ENCODE data around the gene THAP10. TPM values are rescaled to one million over a fixed set of nuclear protein-coding genes. Genes with fewer than 3 reads are reported as not detected.
"Not testable (repeated sequence)": the region's sequence is repeated elsewhere in the genome, so short reads cannot be mapped to it uniquely, and the experiment has no call there.

Gene THAP10
- polyA plus RNA-seq, 3 donors from 2014 or later: 0.40 TPM; not detected in 2

DNA sequence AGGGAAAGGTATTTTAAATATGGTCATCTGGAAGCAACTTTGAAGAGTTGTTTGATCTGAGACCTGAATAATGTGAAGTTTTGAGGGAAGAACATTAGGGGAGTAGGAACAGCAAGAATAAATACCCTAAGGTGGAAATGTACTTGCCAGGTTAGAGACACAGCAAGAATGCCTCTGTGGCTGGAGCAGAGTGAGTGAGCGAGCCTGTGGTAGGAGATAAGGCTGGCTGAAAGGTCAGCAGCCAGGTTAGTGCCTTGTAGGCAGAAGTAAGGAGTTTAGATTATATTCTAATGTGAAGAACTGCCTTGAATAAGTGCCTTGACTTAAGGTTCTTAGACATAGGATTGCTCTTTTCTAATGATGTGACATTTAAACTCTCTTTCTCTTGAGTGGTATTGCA, 18.7 kb upstream of the THAP10 start:
- DNase-seq: no peak
- H3K9me3 Mint-ChIP-seq: peaks cover 5 to 16% (median 10%) of the 10 kb centered on the region in 6 donors
- H3K4me1 Mint-ChIP-seq: no peaks in the 10 kb centered on the region
- H3K27me3 Mint-ChIP-seq (ENCODE audit: low read depth in 3 of 3): peaks cover 3 to 4% (median 3%) of the 10 kb centered on the region in 3 donors
- H3K27ac Mint-ChIP-seq: no peak overlapping the region
- H3K4me3 Mint-ChIP-seq: no peak overlapping the region
- peaks cover 0 to 4% (median 0%) of the 10 kb centered on the region in 3 donors for H3K36me3 Mint-ChIP-seq

DNA sequence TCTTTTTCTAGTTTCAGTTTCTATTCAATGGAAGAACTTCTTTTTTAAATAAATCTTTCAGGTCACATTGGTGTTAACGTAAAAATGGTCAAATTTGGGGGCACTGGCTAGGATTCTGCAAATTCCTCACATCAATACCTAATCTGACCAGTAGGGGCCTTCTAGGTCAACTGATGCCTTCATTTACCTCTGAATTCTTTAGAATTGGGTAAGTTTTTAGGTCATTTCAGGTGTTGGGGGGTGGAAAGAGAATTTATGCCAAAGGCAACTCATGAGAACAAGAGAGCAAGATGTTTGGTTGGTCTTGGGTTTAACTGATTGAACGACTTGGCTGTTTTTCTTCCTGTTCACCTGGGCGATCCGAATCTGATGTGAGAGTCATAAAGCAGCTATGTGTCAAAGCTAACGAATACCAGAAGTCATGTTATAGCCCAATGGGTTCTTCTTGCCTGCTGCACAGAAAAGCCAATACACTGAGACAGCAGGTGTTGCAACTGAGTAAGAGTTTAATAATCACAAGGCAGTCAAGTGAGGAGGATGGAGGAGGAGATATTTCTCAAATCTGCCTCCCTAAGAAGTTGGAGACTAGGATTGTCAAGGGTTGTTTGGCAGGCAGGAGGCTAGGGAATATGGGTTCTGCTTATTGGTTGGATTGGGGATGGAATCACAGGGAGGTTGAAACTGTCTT, 15.7 kb upstream of the THAP10 start:
- Mint-ChIP-seq H3K9me3 (peaks cover 5 to 16% (median 10%) of the 10 kb centered on the region in 6 donors), H3K36me3 (peaks cover 0 to 4% (median 0%) of the 10 kb centered on the region in 3 donors), H3K27ac (no peak overlapping the region), H3K4me1 (no peaks in the 10 kb centered on the region), H3K27me3 (ENCODE audit: low read depth in 3 of 3) (peaks cover 0 to 5% (median 3%) of the 10 kb centered on the region in 3 donors), H3K4me3 (no peak overlapping the region)
- DNase-seq: no peak

DNA sequence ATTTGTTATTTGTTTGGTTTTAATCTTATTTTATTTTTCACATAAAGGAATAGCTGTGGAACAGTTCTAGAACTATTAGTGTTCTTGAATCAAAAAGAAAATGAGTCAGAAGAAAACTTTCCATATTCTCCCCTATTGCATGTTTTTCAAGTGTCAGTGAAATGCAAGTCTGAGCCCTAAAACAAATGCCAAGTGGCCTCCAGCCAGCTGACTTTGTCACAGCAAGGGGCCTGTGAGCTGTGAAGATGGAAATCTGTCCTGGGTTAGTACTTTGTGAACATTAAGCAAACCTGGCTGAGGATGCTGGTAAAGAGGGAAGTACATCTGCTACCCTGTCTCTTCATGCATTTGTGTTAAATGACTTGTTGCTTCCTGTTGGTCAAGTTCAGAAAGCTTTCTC, 14.6 kb upstream of the THAP10 start:
- Mint-ChIP-seq H3K27ac (no peak overlapping the region), H3K36me3 (peaks cover 0 to 4% (median 0%) of the 10 kb centered on the region in 3 donors), H3K4me1 (no peaks in the 10 kb centered on the region), H3K9me3 (peaks cover 5 to 16% (median 10%) of the 10 kb centered on the region in 6 donors), H3K4me3 (no peak overlapping the region), H3K27me3 (ENCODE audit: low read depth in 3 of 3) (peaks cover 0 to 5% (median 3%) of the 10 kb centered on the region in 3 donors)
- no peak for DNase-seq

DNA sequence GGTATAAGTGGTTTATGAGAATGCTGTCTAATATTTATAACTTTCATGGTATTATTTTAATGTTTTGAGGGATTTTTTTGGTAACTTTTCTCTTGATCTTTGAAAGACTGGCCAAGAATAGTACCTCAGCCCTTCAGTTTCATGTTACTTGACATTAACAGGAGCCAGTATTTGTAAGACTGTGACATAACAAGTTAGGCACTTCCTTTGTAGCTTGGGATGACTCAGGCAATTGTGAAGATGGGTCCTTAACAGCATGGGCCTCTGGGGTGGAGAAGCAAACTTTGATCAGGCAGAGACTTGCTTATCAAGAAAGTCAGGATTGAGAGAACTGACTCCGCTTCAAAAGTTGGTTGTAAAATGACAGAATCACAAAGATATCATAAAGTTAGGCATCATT, 9.9 kb upstream of the THAP10 start:
- no peak for DNase-seq
- H3K4me1 Mint-ChIP-seq: no peaks in the 10 kb centered on the region
- H3K27me3 Mint-ChIP-seq (ENCODE audit: low read depth in 3 of 3): peaks cover 0 to 7% (median 3%) of the 10 kb centered on the region in 3 donors
- H3K36me3 Mint-ChIP-seq: peaks cover 0 to 4% (median 0%) of the 10 kb centered on the region in 3 donors
- H3K4me3 Mint-ChIP-seq: no peak overlapping the region
- no peak overlapping the region for H3K27ac Mint-ChIP-seq
- peaks cover 0 to 3% (median 0%) of the 10 kb centered on the region in 6 donors for H3K9me3 Mint-ChIP-seq

- peaks cover 0 to 4% (median 0%) of the 10 kb centered on the region in 3 donors for H3K36me3 Mint-ChIP-seq
- H3K27me3 Mint-ChIP-seq (ENCODE audit: low read depth in 3 of 3): peaks cover 7 to 15% (median 12%) of the 10 kb centered on the region in 3 donors
- peak overlapping the region in 4 of 6 donors; percentile 37 to 77 (median 53) for H3K27ac Mint-ChIP-seq
- H3K4me1 Mint-ChIP-seq: peaks cover 11 to 18% of the 10 kb centered on the region in 2 donors
- H3K4me3 Mint-ChIP-seq: peak overlapping the region; percentile 87 to 93 (median 89)
- no peaks in the 10 kb centered on the region for H3K9me3 Mint-ChIP-seq
- DNase-seq: no peak
These were observed 803 bp upstream of the THAP10 start for GRCh38 chr15:70892912-70893560.

DNA sequence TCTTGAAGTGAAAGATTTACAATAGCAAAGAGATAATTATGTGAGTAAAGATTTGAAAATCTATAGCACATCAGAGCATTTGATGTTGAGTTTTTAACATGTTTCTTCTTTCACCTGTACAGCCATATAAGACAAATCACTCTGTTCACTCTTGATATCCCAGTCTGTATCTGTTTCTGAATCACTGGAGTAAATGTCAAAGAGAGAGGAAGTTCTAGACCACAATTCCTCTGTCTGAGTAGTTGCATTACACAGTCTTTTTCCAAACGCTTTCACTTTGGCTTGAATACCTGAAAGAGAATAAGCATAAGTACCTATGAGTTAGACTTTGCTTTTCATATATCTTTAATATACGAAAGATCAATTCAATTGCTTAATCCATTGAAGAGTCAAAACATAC, 9.9 kb downstream of the THAP10 start:
- Mint-ChIP-seq H3K27ac (no peak overlapping the region), H3K9me3 (no peaks in the 10 kb centered on the region), H3K36me3 (no peaks in the 10 kb centered on the region), H3K4me3 (no peak overlapping the region), H3K4me1 (no peaks in the 10 kb centered on the region), H3K27me3 (ENCODE audit: low read depth in 3 of 3) (peaks cover 4 to 13% (median 4%) of the 10 kb centered on the region in 3 donors)
- DNase-seq: no peak

GRCh38 chr15:70880781-70881180, 11.5 kb downstream of the THAP10 start:
- Mint-ChIP-seq H3K36me3 (no peaks in the 10 kb centered on the region), H3K4me3 (no peak overlapping the region), H3K4me1 (no peaks in the 10 kb centered on the region), H3K27me3 (ENCODE audit: low read depth in 3 of 3) (peaks cover 4 to 13% (median 9%) of the 10 kb centered on the region in 3 donors), H3K9me3 (no peaks in the 10 kb centered on the region), H3K27ac (no peak overlapping the region)
- DNase-seq: no peak

GRCh38 chr15:70879401-70879800, 12.8 kb downstream of the THAP10 start:
- no peak overlapping the region for H3K4me3 Mint-ChIP-seq
- no peaks in the 10 kb centered on the region for H3K9me3 Mint-ChIP-seq
- H3K4me1 Mint-ChIP-seq: no peaks in the 10 kb centered on the region
- H3K36me3 Mint-ChIP-seq: no peaks in the 10 kb centered on the region
- no peak overlapping the region for H3K27ac Mint-ChIP-seq
- no peak for DNase-seq
- H3K27me3 Mint-ChIP-seq (ENCODE audit: low read depth in 3 of 3): peaks cover 3 to 13% (median 9%) of the 10 kb centered on the region in 3 donors

GRCh38 chr15:70876683-70877082, 15.6 kb downstream of the THAP10 start:
- Mint-ChIP-seq H3K4me1 (no peaks in the 10 kb centered on the region), H3K4me3 (no peak overlapping the region), H3K9me3 (no peaks in the 10 kb centered on the region), H3K27me3 (ENCODE audit: low read depth in 3 of 3) (peaks cover 3 to 12% (median 9%) of the 10 kb centered on the region in 3 donors), H3K36me3 (no peaks in the 10 kb centered on the region), H3K27ac (no peak overlapping the region)
- no peak for DNase-seq

- H3K27me3 Mint-ChIP-seq (ENCODE audit: low read depth in 3 of 3): peaks cover 3 to 12% (median 9%) of the 10 kb centered on the region in 3 donors
- no peak overlapping the region for H3K4me3 Mint-ChIP-seq
- no peaks in the 10 kb centered on the region for H3K9me3 Mint-ChIP-seq
- H3K27ac Mint-ChIP-seq: no peak overlapping the region
- H3K4me1 Mint-ChIP-seq: no peaks in the 10 kb centered on the region
- no peak for DNase-seq
- no peaks in the 10 kb centered on the region for H3K36me3 Mint-ChIP-seq
These were observed 16.2 kb downstream of the THAP10 start for GRCh38 chr15:70876011-70876410.

DNA sequence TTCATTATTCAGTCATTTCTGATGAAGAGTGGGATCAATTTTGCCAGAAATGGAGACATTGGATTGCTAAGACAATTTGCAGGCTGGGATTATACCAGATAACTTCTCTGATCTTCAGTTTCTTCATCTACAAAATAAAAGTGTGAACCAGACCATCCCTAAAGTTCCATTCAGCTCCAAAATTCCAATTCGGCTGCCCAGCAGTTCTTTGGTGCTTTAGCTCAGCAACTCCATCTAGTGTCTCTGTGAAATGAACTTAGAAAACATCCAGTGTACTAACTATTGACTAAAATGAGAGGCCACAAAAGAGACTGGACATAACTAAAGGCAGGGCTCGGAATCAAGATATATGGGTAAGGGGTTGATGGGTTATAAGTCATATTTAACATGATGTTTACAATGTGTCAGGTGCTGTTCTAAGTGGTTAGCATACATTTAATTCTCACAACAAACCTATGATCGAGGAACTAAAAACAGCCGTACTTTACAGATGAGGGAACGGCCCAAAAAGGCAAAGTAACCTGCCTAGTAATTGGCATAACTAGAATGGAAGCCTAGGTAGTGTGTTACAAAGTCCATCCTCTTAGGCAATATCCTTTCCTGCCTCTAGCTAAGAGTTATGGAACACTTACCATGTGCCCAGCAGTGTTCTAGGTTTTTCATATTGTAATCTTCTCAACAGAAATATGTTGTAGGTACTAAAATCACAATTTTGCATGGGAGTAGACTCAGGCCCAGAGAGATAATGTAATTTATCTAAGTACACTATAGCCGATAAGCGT, 17.0 kb downstream of the THAP10 start:
- Mint-ChIP-seq H3K27ac (no peak overlapping the region), H3K27me3 (ENCODE audit: low read depth in 3 of 3) (peaks cover 3 to 16% (median 6%) of the 10 kb centered on the region in 3 donors), H3K4me1 (no peaks in the 10 kb centered on the region), H3K4me3 (no peak overlapping the region), H3K9me3 (no peaks in the 10 kb centered on the region), H3K36me3 (no peaks in the 10 kb centered on the region)
- no peak for DNase-seq

- no peak for DNase-seq
- Mint-ChIP-seq H3K27ac (no peak overlapping the region), H3K36me3 (no peaks in the 10 kb centered on the region), H3K9me3 (no peaks in the 10 kb centered on the region), H3K27me3 (ENCODE audit: low read depth in 3 of 3) (peaks cover 4 to 13% (median 5%) of the 10 kb centered on the region in 3 donors), H3K4me3 (no peak overlapping the region), H3K4me1 (no peaks in the 10 kb centered on the region)
These were observed 18.8 kb downstream of the THAP10 start for GRCh38 chr15:70873232-70874054.

DNA sequence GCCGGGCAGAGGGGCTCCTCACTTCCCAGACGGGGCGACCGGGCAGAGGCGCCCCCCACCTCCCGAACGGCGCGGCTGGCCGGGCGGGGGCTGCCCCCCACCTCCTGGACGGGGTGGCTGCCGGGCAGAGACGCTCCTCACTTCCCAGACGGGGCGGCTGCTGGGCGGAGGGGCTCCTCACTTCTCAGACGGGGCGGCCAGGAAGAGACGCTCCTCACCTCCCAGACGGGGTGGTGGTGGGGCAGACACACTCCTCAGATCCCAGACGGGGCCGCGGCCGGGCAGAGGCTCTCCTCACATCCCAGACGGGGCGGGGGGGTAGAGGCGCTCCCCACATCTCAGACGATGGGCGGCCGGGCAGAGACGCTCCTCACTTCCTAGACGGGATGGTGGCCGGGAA, 20.7 kb downstream of the THAP10 start:
- peaks cover 3 to 17% (median 3%) of the 10 kb centered on the region in 3 donors for H3K27me3 Mint-ChIP-seq (ENCODE audit: low read depth in 3 of 3)
- not testable (repeated sequence) for DNase-seq, H3K4me3 Mint-ChIP-seq, H3K4me1 Mint-ChIP-seq, H3K27ac Mint-ChIP-seq, H3K9me3 Mint-ChIP-seq, H3K36me3 Mint-ChIP-seq

Data from immature natural killer cell (primary cell).